ENCODE data around the gene CDC6. TPM values are rescaled to one million over a fixed set of nuclear protein-coding genes. Genes with fewer than 3 reads are reported as not detected.

CDC6 gene
- total and polyA plus RNA-seq, 2 donors (not counting 1 experiment from before 2014, with no cell fraction given), result 0.69 to 2.2 TPM

GRCh38 chr17:40266882-40267281, 20.8 kb upstream of the CDC6 start:
- Histone ChIP-seq H3K9me3 (ENCODE audit: control extremely low read depth in 1 of 3, control insufficient read depth in 2 of 3, insufficient read depth in 1 of 3, low read length in 2 of 3) (no peaks in the 10 kb centered on the region), H4K20me1 (ENCODE audit: control insufficient read depth, insufficient read depth, low read length, poor library complexity, severe bottlenecking) (peaks cover 31% of the 10 kb centered on the region), H3K27me3 (replicated peaks in 1 of 4; ENCODE audit: control extremely low read depth in 1 of 4, control insufficient read depth in 3 of 4, insufficient read depth in 4 of 4, low read length in 3 of 4) (no peaks in the 10 kb centered on the region), H3K79me2 (ENCODE audit: control insufficient read depth, insufficient read depth, low read length) (peaks cover 38% of the 10 kb centered on the region), H3K9ac (ENCODE audit: low read length) (no peak overlapping the region), H3K4me3 (ENCODE audit: control extremely low read depth in 1 of 5, extremely low read depth in 1 of 5, insufficient read depth in 1 of 5, low read depth in 2 of 5, low read length in 4 of 5) (no peak overlapping the region), H3K27ac (ENCODE audit: low read length in 2 of 2) (no peak overlapping the region), H3K36me3 (replicated peaks in 1 of 2; ENCODE audit: control extremely low read depth in 1 of 2, control insufficient read depth in 1 of 2, extremely low read depth in 1 of 2, insufficient read depth in 2 of 2, low read length in 1 of 2) (peaks cover 19 to 66% of the 10 kb centered on the region in 2 experiments), H3K4me2 (replicated peaks; ENCODE audit: low read depth, low read length, poor library complexity, severe bottlenecking) (no peak overlapping the region), H2AFZ (ENCODE audit: insufficient read depth, low read depth, low read length, poor library complexity, severe bottlenecking) (no peak overlapping the region), H3K4me1 (ENCODE audit: control insufficient read depth in 2 of 2, insufficient read depth in 2 of 2, low read length in 2 of 2) (no peaks in the 10 kb centered on the region)
- Mint-ChIP-seq H3K4me1 (no peaks in the 10 kb centered on the region), H3K4me3 (no peak overlapping the region), H3K27me3 (no peaks in the 10 kb centered on the region), H3K27ac (no peak overlapping the region), H3K9me3 (ENCODE audit: insufficient read depth) (no peaks in the 10 kb centered on the region)
- ATAC-seq (ENCODE audit: low read depth), result no peak
- ChIA-PET CTCF (no interaction called here), POLR2A (no interaction called here)
- DNase-seq, result no peak
- 94% methylated on average over 6 of the region's 6 CpGs for WGBS (ENCODE audit: insufficient coverage)
- intact Hi-C loops (cut with micrococcal nuclease), result no loop called here
- TF ChIP-seq EZH2 (IDR thresholded peaks at IDR 0.05; ENCODE audit: borderline replicate concordance, insufficient read depth, low read depth, low read length, poor library complexity, severe bottlenecking) (no peak), CTCF (IDR thresholded peaks at IDR 0.05) (no peak)

- WGBS (ENCODE audit: insufficient coverage), result 100% methylated on average over 1 of the region's 2 CpGs
- TF ChIP-seq CTCF (IDR thresholded peaks at IDR 0.05) (no peak), EZH2 (IDR thresholded peaks at IDR 0.05; ENCODE audit: borderline replicate concordance, insufficient read depth, low read depth, low read length, poor library complexity, severe bottlenecking) (no peak)
- Histone ChIP-seq H3K4me3 (ENCODE audit: control extremely low read depth in 1 of 5, extremely low read depth in 1 of 5, insufficient read depth in 1 of 5, low read depth in 2 of 5, low read length in 4 of 5) (no peak overlapping the region), H3K4me2 (replicated peaks; ENCODE audit: low read depth, low read length, poor library complexity, severe bottlenecking) (no peak overlapping the region), H4K20me1 (ENCODE audit: control insufficient read depth, insufficient read depth, low read length, poor library complexity, severe bottlenecking) (peaks cover 18% of the 10 kb centered on the region), H3K9ac (ENCODE audit: low read length) (no peak overlapping the region), H3K9me3 (ENCODE audit: control extremely low read depth in 1 of 3, control insufficient read depth in 2 of 3, insufficient read depth in 1 of 3, low read length in 2 of 3) (no peaks in the 10 kb centered on the region), H2AFZ (ENCODE audit: insufficient read depth, low read depth, low read length, poor library complexity, severe bottlenecking) (no peak overlapping the region), H3K79me2 (ENCODE audit: control insufficient read depth, insufficient read depth, low read length) (peaks cover 29% of the 10 kb centered on the region), H3K4me1 (ENCODE audit: control insufficient read depth in 2 of 2, insufficient read depth in 2 of 2, low read length in 2 of 2) (no peaks in the 10 kb centered on the region), H3K27ac (ENCODE audit: low read length in 2 of 2) (no peak overlapping the region), H3K27me3 (replicated peaks in 1 of 4; ENCODE audit: control extremely low read depth in 1 of 4, control insufficient read depth in 3 of 4, insufficient read depth in 4 of 4, low read length in 3 of 4) (no peaks in the 10 kb centered on the region), H3K36me3 (replicated peaks in 1 of 2; ENCODE audit: control extremely low read depth in 1 of 2, control insufficient read depth in 1 of 2, extremely low read depth in 1 of 2, insufficient read depth in 2 of 2, low read length in 1 of 2) (peaks cover 12 to 62% of the 10 kb centered on the region in 2 experiments)
- no peak for DNase-seq
- Mint-ChIP-seq H3K9me3 (ENCODE audit: insufficient read depth) (no peaks in the 10 kb centered on the region), H3K4me1 (no peaks in the 10 kb centered on the region), H3K4me3 (no peak overlapping the region), H3K27ac (no peak overlapping the region), H3K27me3 (no peaks in the 10 kb centered on the region)
- POLR2A ChIA-PET, result no interaction called here
- intact Hi-C loops (cut with micrococcal nuclease), result no loop called here
- CTCF ChIA-PET, result interaction anchor here (0.6 kb wide), 1 partner anchor 43 kb away, joined by 3 read pairs; no protein-coding TSS in a partner anchor
- no peak for ATAC-seq (ENCODE audit: low read depth)
These were observed 19.5 kb upstream of the CDC6 start for GRCh38 chr17:40268141-40268712.

Measured in B cell (primary cell).